HAP-1 (cell line): ENCODE measurements around the gene TNFSF9.
"Not testable (repeated sequence)": the region's sequence is repeated elsewhere in the genome, so short reads cannot be mapped to it uniquely, and the experiment has no call there.

Experiments used
- DNase-seq, 2 experiments: peaks; one replicate each; pipeline ENCODE4 v3.0.0-alpha.2; 2016 to 2020; ENCODE audit warnings: low spot score in 2 of 2
- H3K27me3 ChIP-seq: fragments of 250-450 bp; sonication (Bioruptor Pico); 2 replicates; pipeline ENCODE4 v1.5.1; 2020; ENCODE audit warnings: low read depth, mild to moderate bottlenecking, moderate library complexity
- H3K36me3 ChIP-seq: fragments of 250-450 bp; sonication (Bioruptor Pico); replicated peaks from 2 replicates; pipeline ENCODE4 v1.5.1; 2020; ENCODE audit warnings: mild to moderate bottlenecking
- H3K4me1 ChIP-seq: fragments of 250-450 bp; sonication (Bioruptor Pico); 2 replicates; pipeline ENCODE4 v1.5.1; 2020; ENCODE audit warnings: mild to moderate bottlenecking
- H3K4me3 ChIP-seq: fragments of 250-450 bp; sonication (Bioruptor Pico); 2 replicates; pipeline ENCODE4 v1.5.1; 2020; ENCODE audit warnings: mild to moderate bottlenecking, moderate library complexity
- H3K9me3 ChIP-seq: fragments of 250-450 bp; sonication (Bioruptor Pico); 2 replicates; pipeline ENCODE4 v1.5.1; 2020; ENCODE audit warnings: mild to moderate bottlenecking, moderate library complexity
- in situ Hi-C: fragments of 300-500 bp; cut with MboI; formaldehyde crosslinking; loops from 3 replicates; pipeline ENCODE4 v1.14.3; 2020; ENCODE audit warnings: low sequenced_read_pairs, inconsistent platforms, mixed read lengths

Gene TNFSF9

GRCh38 chr19:6499052-6499790 lies 31.6 kb upstream of the TNFSF9 start:
- no peaks in the 10 kb centered on the region for H3K9me3 ChIP-seq
- H3K4me3 ChIP-seq: no peak overlapping the region
- no peak for DNase-seq
- no peaks in the 10 kb centered on the region for H3K27me3 ChIP-seq
- in situ Hi-C loops: no loop called here
- H3K36me3 ChIP-seq: peaks cover 6% of the 10 kb centered on the region; the same call in 1 of the 2 replicates
- H3K4me1 ChIP-seq: peaks cover 3% of the 10 kb centered on the region; the same call in 1 of the 2 replicates

- Histone ChIP-seq H3K9me3 (no peaks in the 10 kb centered on the region), H3K4me3 (peak overlapping the region; percentile 66), H3K36me3 (peaks cover 6% of the 10 kb centered on the region; the same call in 1 of the 2 replicates), H3K4me1 (peaks cover 5% of the 10 kb centered on the region; the same call in 1 of the 2 replicates), H3K27me3 (no peaks in the 10 kb centered on the region)
- DNase-seq: no peak
- in situ Hi-C loops: loop anchor here (25.0 kb wide), 1 partner anchor 361 kb away; no protein-coding TSS in a partner anchor
These were observed 29.7 kb upstream of the TNFSF9 start for GRCh38 chr19:6500837-6501739.

GRCh38 chr19:6501740-6502648 lies 28.8 kb upstream of the TNFSF9 start, which contains the start of gene TUBB4A:
Gene TUBB4A (minus strand): TSS chr19:6502309. CDS start chr19:6502212, 97 bp downstream.
- H3K4me3 ChIP-seq: peak within 1 kb of the TSS; percentile 66
- in situ Hi-C loops: loop anchor here (25.0 kb wide), 1 partner anchor 360 kb away; no protein-coding TSS in a partner anchor
- H3K4me1 ChIP-seq: peaks cover 5% of the 10 kb centered on the region; the same call in 1 of the 2 replicates
- no peaks in the 10 kb centered on the region for H3K27me3 ChIP-seq
- peaks cover 6% of the 10 kb centered on the region; the same call in 1 of the 2 replicates for H3K36me3 ChIP-seq
- peak; percentile 49 to 84 for DNase-seq
- H3K9me3 ChIP-seq: no peaks in the 10 kb centered on the region

GRCh38 chr19:6503407-6504201 lies 27.2 kb upstream of the TNFSF9 start:
- H3K4me1 ChIP-seq: peaks cover 5% of the 10 kb centered on the region; the same call in 1 of the 2 replicates
- peaks cover 6% of the 10 kb centered on the region; the same call in 1 of the 2 replicates for H3K36me3 ChIP-seq
- no peak overlapping the region for H3K4me3 ChIP-seq
- in situ Hi-C loops: loop anchor here (25.0 kb wide), 1 partner anchor 359 kb away; no protein-coding TSS in a partner anchor
- H3K9me3 ChIP-seq: no peaks in the 10 kb centered on the region
- no peak for DNase-seq
- H3K27me3 ChIP-seq: no peaks in the 10 kb centered on the region

- not testable (repeated sequence) for H3K36me3 ChIP-seq, H3K4me1 ChIP-seq, H3K9me3 ChIP-seq, DNase-seq, H3K27me3 ChIP-seq, H3K4me3 ChIP-seq
- in situ Hi-C loops: loop anchor here (25.0 kb wide), 1 partner anchor 354 kb away; no protein-coding TSS in a partner anchor
These were observed 22.6 kb upstream of the TNFSF9 start for GRCh38 chr19:6508028-6508771.

GRCh38 chr19:6509118-6509971 lies 21.5 kb upstream of the TNFSF9 start:
- H3K4me1 ChIP-seq: peaks cover 2% of the 10 kb centered on the region; the same call in 1 of the 2 replicates
- no peaks in the 10 kb centered on the region for H3K27me3 ChIP-seq
- in situ Hi-C loops: loop anchor here (25.0 kb wide), 1 partner anchor 353 kb away; no protein-coding TSS in a partner anchor
- DNase-seq: no peak
- no peak overlapping the region for H3K4me3 ChIP-seq
- H3K9me3 ChIP-seq: no peaks in the 10 kb centered on the region
- no peaks in the 10 kb centered on the region for H3K36me3 ChIP-seq

GRCh38 chr19:6510618-6511017 lies 20.2 kb upstream of the TNFSF9 start:
- H3K9me3 ChIP-seq: no peaks in the 10 kb centered on the region
- no peak overlapping the region for H3K4me3 ChIP-seq
- in situ Hi-C loops: loop anchor here (25.0 kb wide), 1 partner anchor 352 kb away; no protein-coding TSS in a partner anchor
- H3K4me1 ChIP-seq: no peaks in the 10 kb centered on the region
- H3K27me3 ChIP-seq: no peaks in the 10 kb centered on the region
- no peaks in the 10 kb centered on the region for H3K36me3 ChIP-seq
- no peak for DNase-seq

- Histone ChIP-seq H3K9me3 (no peaks in the 10 kb centered on the region), H3K4me1 (peaks cover 3% of the 10 kb centered on the region), H3K36me3 (no peaks in the 10 kb centered on the region), H3K27me3 (no peaks in the 10 kb centered on the region), H3K4me3 (no peak overlapping the region)
- DNase-seq: no peak
- in situ Hi-C loops: loop anchor here (25.0 kb wide), 1 partner anchor 348 kb away; no protein-coding TSS in a partner anchor
These were observed 16.7 kb upstream of the TNFSF9 start for GRCh38 chr19:6514089-6514488.

GRCh38 chr19:6514926-6515544 lies 15.8 kb upstream of the TNFSF9 start:
- in situ Hi-C loops: loop anchor here (5.0 to 25.0 kb wide), 3 partner anchors 117 to 347 kb away; partner anchors contain the start of genes GPR108 and TRIP10
- H3K9me3 ChIP-seq: no peaks in the 10 kb centered on the region
- no peak overlapping the region for H3K4me3 ChIP-seq
- no peak for DNase-seq
- no peaks in the 10 kb centered on the region for H3K27me3 ChIP-seq
- no peaks in the 10 kb centered on the region for H3K36me3 ChIP-seq
- peaks cover 3% of the 10 kb centered on the region for H3K4me1 ChIP-seq

GRCh38 chr19:6516018-6516658 lies 14.7 kb upstream of the TNFSF9 start:
- H3K9me3 ChIP-seq: no peaks in the 10 kb centered on the region
- H3K4me1 ChIP-seq: peaks cover 3% of the 10 kb centered on the region
- no peaks in the 10 kb centered on the region for H3K27me3 ChIP-seq
- in situ Hi-C loops: loop anchor here (5.0 to 25.0 kb wide), 3 partner anchors 116 to 346 kb away; partner anchors contain the start of genes GPR108 and TRIP10
- H3K36me3 ChIP-seq: no peaks in the 10 kb centered on the region
- DNase-seq: peak; percentile 98 to 100
- H3K4me3 ChIP-seq: peak overlapping the region; percentile 56
